VCaP (cell line): ENCODE measurements around the gene CDH6.

ENCODE experiments used
- H3K27ac ChIP-seq: fragments of 450-650 bp; 2 replicates; pipeline ENCODE4 v1.5.1; 2017
- CTCF ChIP-seq: fragments of 450-650 bp; conservative IDR thresholded peaks from 2 replicates; pipeline ENCODE4 v1.5.1; 2017; ENCODE audit warnings: mild to moderate bottlenecking, moderate library complexity

CDH6 gene

GRCh38 chr5:31366941-31367340, 173.5 kb downstream of the CDH6 start:
- no peak overlapping the region for H3K27ac ChIP-seq

GRCh38 chr5:31372124-31372523, 178.6 kb downstream of the CDH6 start:
- TF ChIP-seq CTCF: no peak
- no peak overlapping the region for H3K27ac ChIP-seq

More at GRCh38 chr5:31366941-31367340, 173.5 kb downstream of the CDH6 start:
- TF ChIP-seq CTCF: no peak

GRCh38 chr5:31375999-31376720, 182.7 kb downstream of the CDH6 start:
- TF ChIP-seq CTCF: no peak
- H3K27ac ChIP-seq: no peak overlapping the region

- no peak for TF ChIP-seq CTCF
Observed at GRCh38 chr5:31377274-31377946, 183.9 kb downstream of the CDH6 start.

GRCh38 chr5:31378136-31378535, 184.7 kb downstream of the CDH6 start:
- no peak overlapping the region for H3K27ac ChIP-seq
- TF ChIP-seq CTCF: no peak

More at GRCh38 chr5:31377274-31377946, 183.9 kb downstream of the CDH6 start:
- no peak overlapping the region for H3K27ac ChIP-seq
